ENCODE data around the gene OTOP3. TPM values are rescaled to one million over a fixed set of nuclear protein-coding genes. Genes with fewer than 3 reads are reported as not detected.

The OTOP3 gene
- total and polyA plus RNA-seq, 2 of the 4 experiments (the other 2 are of a cell fraction) = not detected

DNA sequence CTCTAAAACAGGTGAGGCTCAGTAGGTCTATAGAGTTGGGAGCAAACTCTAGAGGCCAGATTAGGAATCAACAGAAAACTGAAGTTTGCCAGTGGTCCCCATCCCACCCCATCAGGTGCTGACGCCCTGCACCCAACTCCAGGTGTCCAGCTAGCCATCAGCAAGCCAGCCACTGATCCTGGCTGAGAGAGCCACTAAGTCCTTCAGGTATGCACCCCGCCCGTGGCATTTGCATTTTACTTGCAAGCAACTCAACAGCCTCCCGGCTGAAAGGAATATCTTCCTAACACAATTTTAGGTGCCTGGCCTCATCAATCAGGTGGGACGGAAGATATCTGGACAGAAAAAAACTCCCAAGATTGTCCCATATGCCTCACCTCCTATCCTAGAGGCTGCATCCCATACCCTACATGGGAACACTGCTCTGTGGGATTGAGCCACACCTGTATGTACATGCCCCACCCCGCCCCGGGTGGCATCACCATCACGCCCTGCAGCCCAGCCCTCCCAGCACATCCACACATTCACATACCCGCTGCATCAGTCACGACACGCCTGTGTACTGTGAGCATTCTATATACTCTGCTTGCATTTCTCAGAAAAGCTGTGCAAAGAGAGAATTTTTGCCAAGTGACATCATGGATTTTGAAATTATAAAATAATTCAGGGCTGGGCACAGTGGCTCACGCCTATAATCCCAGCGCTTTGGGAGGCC lies 8.3 kb downstream of the OTOP3 start:
- no peaks in the 10 kb centered on the region for H3K36me3 ChIP-seq (ENCODE audit: control insufficient read depth, insufficient read depth, low read length)
- no peak overlapping the region for H4K91ac ChIP-seq (ENCODE audit: insufficient read depth, low read depth, low read length)
- DNase-seq = no peak
- no peaks in the 10 kb centered on the region for H3K79me1 ChIP-seq (ENCODE audit: low read depth in 1 of 2, low read length in 2 of 2)
- intact Hi-C loops (cut with micrococcal nuclease) (no loop called here), dilution Hi-C loops (cut with HindIII; ENCODE audit: low sequenced_read_pairs, unreplicated experiment) (no loop called here), in situ Hi-C loops (cut with MboI; ENCODE audit: low sequenced_read_pairs) (no loop called here)
- H4K5ac ChIP-seq (ENCODE audit: low read depth, low read length) = no peak overlapping the region
- no peak overlapping the region for H2BK15ac ChIP-seq (ENCODE audit: low read depth, low read length)
- no peaks in the 10 kb centered on the region for H3K9me3 ChIP-seq (ENCODE audit: control insufficient read depth, insufficient read depth, low read length)
- no peak overlapping the region for H2AK5ac ChIP-seq (ENCODE audit: low read depth, low read length)
- H3K4me1 ChIP-seq (ENCODE audit: control insufficient read depth, insufficient read depth, low read length) = no peaks in the 10 kb centered on the region
- H3K27ac ChIP-seq (ENCODE audit: insufficient read depth, low read length) = no peak overlapping the region
- BruUV-seq (replicated peaks) = no TSS peak
- 42% methylated on average over 3 of the region's 13 CpGs; no CpG with 5 or more reads in 1 of the 2 experiments for WGBS, 2 experiments (ENCODE audit: extremely low coverage in 2 of 2, insufficient read length in 1 of 2)
- H2BK5ac ChIP-seq (ENCODE audit: low read depth, low read length, poor library complexity, severe bottlenecking) = no peak overlapping the region
- H3K9me1 ChIP-seq (ENCODE audit: insufficient read depth, low read length) = no peaks in the 10 kb centered on the region
- ChIA-PET POLR2A (ENCODE audit: unreplicated experiment) (no interaction called here), CTCF (no interaction called here)
- H2BK20ac ChIP-seq (ENCODE audit: low read depth, low read length) = no peak overlapping the region
- no peak overlapping the region for H3K4me3 ChIP-seq (ENCODE audit: insufficient read depth, low read depth, low read length)
- ATAC-seq (ENCODE audit: low read depth) = no peak
- peaks cover 43% of the 10 kb centered on the region for H3K27me3 ChIP-seq (ENCODE audit: control insufficient read depth, insufficient read depth, low read length)
- no peaks in the 10 kb centered on the region for H4K20me1 ChIP-seq (ENCODE audit: insufficient read depth, low read length)
- H3K4ac ChIP-seq (ENCODE audit: low read depth, low read length) = no peak overlapping the region
- H3K18ac ChIP-seq (ENCODE audit: low read depth, low read length) = no peak overlapping the region
- H4K8ac ChIP-seq (ENCODE audit: low read depth in 2 of 2, low read length in 2 of 2) = no peak overlapping the region
- H2AFZ ChIP-seq (replicated peaks; ENCODE audit: low read length, poor library complexity) = no peak overlapping the region
- no peak overlapping the region for H3K23ac ChIP-seq (ENCODE audit: low read depth, low read length)
- H3K56ac ChIP-seq (ENCODE audit: extremely low read depth, insufficient read depth, low read length) = no peak overlapping the region
- TF ChIP-seq POLR2A (IDR thresholded peaks at IDR 0.05; ENCODE audit: low read depth, low read length) = no peak
- TF ChIP-seq MAFK (IDR thresholded peaks at IDR 0.05; ENCODE audit: low read depth, low read length) = no peak
- H2BK120ac ChIP-seq (ENCODE audit: low read depth, low read length) = no peak overlapping the region
- no peak overlapping the region for H3K4me2 ChIP-seq (ENCODE audit: low read depth, low read length)
- no peak overlapping the region for H3K9ac ChIP-seq (ENCODE audit: low read depth, low read length)
- H2AK9ac ChIP-seq (replicated peaks; ENCODE audit: low read depth, low read length, poor library complexity) = no peak overlapping the region
- H3K14ac ChIP-seq (replicated peaks; ENCODE audit: low read depth, low read length) = no peak overlapping the region
